Bronchial epithelial cell (primary cell): ENCODE results near the gene NAT10. TPM values are rescaled to one million over a fixed set of nuclear protein-coding genes. Genes with fewer than 3 reads are reported as not detected.
"Not testable (repeated sequence)": the region's sequence is repeated elsewhere in the genome, so short reads cannot be mapped to it uniquely, and the experiment has no call there.

Experiments
- DNase-seq: peaks from one replicate; pipeline ENCODE4 v3.0.0-alpha.2; 2010; ENCODE audit warnings: low read depth
- FAIRE-seq: peaks from 2 replicates; lab custom pipeline; 2011; peaks lifted over from hg19 to GRCh38; lab: Jason Lieb, UNC
- H3K27me3 ChIP-seq: 2 replicates; pipeline ENCODE4 v1.5.1; 2011; ENCODE audit warnings: low read length; ENCODE audit not compliant: control insufficient read depth, insufficient read depth
- H3K36me3 ChIP-seq: 2 replicates; pipeline ENCODE4 v1.5.1; 2011; ENCODE audit warnings: low read length; ENCODE audit not compliant: control insufficient read depth, insufficient read depth
- H3K4me3 ChIP-seq: 2 replicates; pipeline ENCODE4 v1.5.1; 2011; ENCODE audit warnings: mild to moderate bottlenecking, low read depth, low read length, control low read depth
- total RNA-seq: library from RNA; depleted of rRNA; stranded (reverse); fragments of >200 nt; gene quantifications from 2 replicates; pipeline ENCODE4 v1.2.1, GENCODE V29; 2014
- TF ChIP-seq, protein P1 (sequence below): IDR thresholded peaks from 2 replicates; pipeline ENCODE4 v1.5.1; 2011; ENCODE audit warnings: mild to moderate bottlenecking, moderate library complexity, low read length, control low read depth, inconsistent platforms; ENCODE audit not compliant: insufficient read depth, severe bottlenecking

The NAT10 gene
- total RNA-seq, 1 donor from 2014 or later = 14.0 TPM

DNA sequence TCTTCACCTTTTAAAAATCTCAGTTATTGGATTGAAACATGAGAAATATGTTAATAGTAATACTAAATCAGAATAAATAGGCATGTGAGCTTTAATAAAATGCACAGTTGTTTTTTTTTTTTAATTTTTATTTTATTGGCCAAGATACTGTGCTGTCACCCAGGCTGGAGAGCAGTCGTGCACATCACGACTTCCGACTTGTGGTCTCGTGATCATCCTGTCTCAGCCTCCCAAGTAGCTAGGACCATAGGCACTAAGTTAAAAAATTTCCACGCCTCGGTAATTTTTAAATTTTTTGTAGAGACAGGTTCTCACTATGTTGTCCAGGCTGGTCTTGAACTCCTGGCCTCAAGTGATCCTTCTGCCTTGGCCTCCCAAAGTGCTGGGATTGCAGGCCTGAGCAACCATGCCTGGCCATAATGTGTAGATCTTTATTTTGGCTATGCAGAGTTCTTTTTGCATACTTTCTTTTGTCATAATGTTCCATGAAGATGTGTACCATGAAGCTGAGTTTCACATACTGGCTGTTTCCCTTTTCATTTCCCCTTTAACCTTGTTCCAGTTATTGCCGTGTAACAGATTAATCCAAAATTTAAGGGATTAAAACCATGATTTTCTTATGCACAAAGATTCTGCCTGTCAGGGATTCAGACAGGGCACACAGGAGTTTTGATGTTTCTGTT, 37.9 kb upstream of the NAT10 start:
- peaks cover 1% of the 10 kb centered on the region for H3K36me3 ChIP-seq
- DNase-seq (no peak), FAIRE-seq (no peak)
- TF ChIP-seq, protein P1, sequence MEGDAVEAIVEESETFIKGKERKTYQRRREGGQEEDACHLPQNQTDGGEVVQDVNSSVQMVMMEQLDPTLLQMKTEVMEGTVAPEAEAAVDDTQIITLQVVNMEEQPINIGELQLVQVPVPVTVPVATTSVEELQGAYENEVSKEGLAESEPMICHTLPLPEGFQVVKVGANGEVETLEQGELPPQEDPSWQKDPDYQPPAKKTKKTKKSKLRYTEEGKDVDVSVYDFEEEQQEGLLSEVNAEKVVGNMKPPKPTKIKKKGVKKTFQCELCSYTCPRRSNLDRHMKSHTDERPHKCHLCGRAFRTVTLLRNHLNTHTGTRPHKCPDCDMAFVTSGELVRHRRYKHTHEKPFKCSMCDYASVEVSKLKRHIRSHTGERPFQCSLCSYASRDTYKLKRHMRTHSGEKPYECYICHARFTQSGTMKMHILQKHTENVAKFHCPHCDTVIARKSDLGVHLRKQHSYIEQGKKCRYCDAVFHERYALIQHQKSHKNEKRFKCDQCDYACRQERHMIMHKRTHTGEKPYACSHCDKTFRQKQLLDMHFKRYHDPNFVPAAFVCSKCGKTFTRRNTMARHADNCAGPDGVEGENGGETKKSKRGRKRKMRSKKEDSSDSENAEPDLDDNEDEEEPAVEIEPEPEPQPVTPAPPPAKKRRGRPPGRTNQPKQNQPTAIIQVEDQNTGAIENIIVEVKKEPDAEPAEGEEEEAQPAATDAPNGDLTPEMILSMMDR = no peak
- H3K4me3 ChIP-seq = no peak overlapping the region
- no peaks in the 10 kb centered on the region for H3K27me3 ChIP-seq

DNA sequence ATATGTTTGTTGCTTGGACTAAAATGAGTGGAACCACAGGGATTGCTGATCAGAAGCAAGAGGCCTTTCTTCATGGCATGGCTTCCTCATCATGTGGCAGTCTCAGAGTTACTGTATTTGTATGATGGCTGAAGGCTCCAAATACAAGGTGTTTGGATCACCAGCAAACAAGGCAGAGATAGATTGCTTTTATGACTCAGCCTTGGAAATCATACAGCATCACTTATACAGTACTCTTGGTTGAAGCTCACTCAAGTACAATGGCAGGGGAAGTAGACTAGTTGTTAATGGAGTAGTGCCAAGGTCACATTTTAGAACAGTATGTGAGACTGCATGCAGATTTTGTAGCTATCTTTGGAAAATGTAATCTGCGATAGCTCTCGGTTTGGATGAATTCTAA, 37.3 kb upstream of the NAT10 start:
- H3K4me3 ChIP-seq = no peak overlapping the region
- peaks cover 1% of the 10 kb centered on the region for H3K36me3 ChIP-seq
- DNase-seq (no peak), FAIRE-seq (peak; percentile 82)
- TF ChIP-seq, protein P1 = no peak
- no peaks in the 10 kb centered on the region for H3K27me3 ChIP-seq

DNA sequence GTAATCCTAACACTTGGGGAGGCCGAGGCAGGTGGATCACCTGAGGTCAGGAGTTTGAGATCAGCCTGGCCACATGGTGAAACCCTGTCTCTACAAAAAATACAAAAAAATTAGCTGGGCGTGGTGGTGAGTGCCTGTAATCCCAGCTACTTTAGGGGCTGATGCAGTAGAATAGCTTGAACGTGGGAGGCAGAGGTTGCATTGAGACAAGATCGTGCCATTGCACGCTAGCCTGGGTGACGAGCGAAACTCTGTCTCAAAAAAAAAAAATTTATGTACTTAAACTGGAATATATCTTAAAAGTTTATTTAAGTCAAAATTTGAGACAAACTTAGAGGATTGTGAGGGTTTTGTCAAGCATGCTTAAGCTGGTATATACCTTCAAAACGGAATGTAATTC, 34.1 kb upstream of the NAT10 start:
- not testable (repeated sequence) for H3K27me3 ChIP-seq, H3K36me3 ChIP-seq, FAIRE-seq, DNase-seq, H3K4me3 ChIP-seq

DNA sequence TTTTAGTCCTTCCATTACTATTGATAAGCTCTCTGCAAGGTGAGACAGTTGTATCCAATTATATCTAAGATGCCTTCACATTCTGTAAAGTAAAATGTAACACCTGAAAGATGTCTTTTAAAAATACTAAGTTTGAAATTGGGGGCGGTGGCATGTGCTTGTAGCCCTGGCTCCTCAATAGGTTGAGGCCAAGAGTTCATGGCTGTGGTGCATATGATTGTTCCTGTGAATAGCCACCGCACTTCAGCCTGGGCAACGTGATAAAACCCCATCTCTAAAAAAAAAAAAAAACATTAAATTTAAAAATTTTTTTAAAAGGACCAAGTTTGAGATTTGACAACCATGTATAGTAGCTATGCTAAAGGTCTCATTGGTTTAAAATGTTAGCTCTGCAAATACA, 33.4 kb upstream of the NAT10 start:
- Histone ChIP-seq H3K27me3 (no peaks in the 10 kb centered on the region), H3K36me3 (peaks cover 2% of the 10 kb centered on the region), H3K4me3 (no peak overlapping the region)
- FAIRE-seq = no peak
- TF ChIP-seq, protein P1 = no peak
- DNase-seq = no peak

DNA sequence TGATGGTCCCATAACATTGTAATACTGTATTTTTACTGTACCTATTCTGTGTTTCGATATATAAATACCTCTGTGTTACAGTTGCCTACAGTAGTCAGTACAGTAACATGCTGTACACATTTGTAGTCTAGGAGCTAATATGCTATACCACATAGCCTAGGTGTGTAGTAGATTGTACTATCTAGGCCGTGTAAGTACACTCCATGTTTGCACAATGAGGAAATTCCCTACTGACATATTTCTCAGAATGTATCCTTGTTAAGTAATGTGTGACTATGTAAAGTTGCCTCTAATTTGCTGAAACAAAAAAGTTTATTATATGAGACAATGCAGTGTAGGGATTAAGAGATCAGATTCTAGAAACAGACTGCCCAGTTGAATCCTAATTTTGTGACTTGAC, 32.6 kb upstream of the NAT10 start:
- no peak for DNase-seq
- TF ChIP-seq, protein P1 = no peak
- no peak overlapping the region for H3K4me3 ChIP-seq
- no peak for FAIRE-seq
- H3K36me3 ChIP-seq = peaks cover 4% of the 10 kb centered on the region
- no peaks in the 10 kb centered on the region for H3K27me3 ChIP-seq

DNA sequence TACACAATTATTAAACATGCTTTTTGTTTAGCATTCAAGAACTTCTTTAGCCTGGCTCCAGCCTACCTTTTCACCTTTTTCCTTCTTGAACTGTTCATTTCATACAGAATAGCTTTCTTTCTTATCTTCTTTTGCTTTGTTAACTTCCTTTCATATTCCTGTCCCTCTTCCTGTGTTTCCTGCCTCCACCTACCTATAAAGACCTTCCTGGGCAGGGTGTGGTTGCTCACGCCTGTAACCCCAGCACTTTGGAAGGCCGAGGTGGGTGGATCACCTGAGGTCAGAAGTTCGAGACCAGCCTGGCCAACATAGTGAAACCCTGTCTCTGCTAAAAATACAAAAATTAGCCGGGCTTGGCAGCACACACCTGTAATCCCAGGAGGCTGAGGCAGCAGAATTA, 31.0 kb upstream of the NAT10 start:
- FAIRE-seq (no peak), DNase-seq (no peak)
- Histone ChIP-seq H3K27me3 (no peaks in the 10 kb centered on the region), H3K36me3 (peaks cover 7% of the 10 kb centered on the region), H3K4me3 (no peak overlapping the region)
- TF ChIP-seq, protein P1 = no peak
